OCI-LY7 (cell line): ENCODE data around the gene EXOSC7.

Experiments
- CTCF ChIP-seq: fragments of 200-600 bp; sonication (generic); conservative IDR thresholded peaks from 2 replicates; pipeline ENCODE4 v1.5.1; 2014; ENCODE audit warnings: mild to moderate bottlenecking, antibody characterized with exemption, low read length, moderate library complexity, mixed read lengths
- EZH2phosphoT487 ChIP-seq: fragments of 200-600 bp; sonication (generic); IDR thresholded peaks from 2 replicates; pipeline ENCODE4 v1.6.1; 2018; ENCODE audit warnings: low read depth, borderline replicate concordance, mild to moderate bottlenecking, mixed run types, antibody characterized with exemption, low read length, moderate library complexity, mixed read lengths

- TF ChIP-seq CTCF (no peak), EZH2phosphoT487 (no peak)
Measured at GRCh38 chr3:44962621-44963393, 13.2 kb upstream of the EXOSC7 start.
